B cell (primary cell): ENCODE data around the gene SHANK1.
"Not testable (repeated sequence)": the region's sequence is repeated elsewhere in the genome, so short reads cannot be mapped to it uniquely, and the experiment has no call there.

ENCODE experiments used
- CTCF ChIP-seq: fragments of 200-600 bp; IDR thresholded peaks from one replicate; pipeline ENCODE4 v1.8.0; 2022; ENCODE audit warnings: antibody characterized with exemption, mild to moderate bottlenecking
- EZH2 ChIP-seq: IDR thresholded peaks from 2 replicates; pipeline ENCODE4 v1.6.1; 2012; ENCODE audit warnings: borderline replicate concordance, low read depth, mild to moderate bottlenecking, moderate library complexity, low read length; ENCODE audit not compliant: insufficient read depth, poor library complexity, severe bottlenecking

GRCh38 chr19:50766746-50767145, 47.1 kb upstream of the SHANK1 start:
- not testable (repeated sequence) for TF ChIP-seq CTCF, EZH2
